ENCODE data around the gene ORMDL3.

DNA sequence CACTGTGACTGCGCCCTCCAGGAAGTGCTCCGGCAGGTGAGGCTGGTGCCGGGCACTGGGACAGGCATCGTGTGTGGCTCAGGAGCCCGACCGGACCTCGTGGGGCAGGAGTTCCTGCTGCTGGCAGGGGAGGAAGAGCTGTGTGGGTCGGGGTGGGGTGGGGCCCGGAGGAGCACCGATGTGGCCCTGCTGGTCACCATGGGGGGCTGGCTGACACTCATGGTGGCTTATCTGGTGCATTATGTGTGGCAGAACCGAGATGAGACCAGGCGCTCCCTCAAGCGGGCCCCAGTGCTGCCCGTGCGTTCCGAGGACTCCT, 17.0 kb upstream of the ORMDL3 start:
- TF ChIP-seq, protein P1, sequence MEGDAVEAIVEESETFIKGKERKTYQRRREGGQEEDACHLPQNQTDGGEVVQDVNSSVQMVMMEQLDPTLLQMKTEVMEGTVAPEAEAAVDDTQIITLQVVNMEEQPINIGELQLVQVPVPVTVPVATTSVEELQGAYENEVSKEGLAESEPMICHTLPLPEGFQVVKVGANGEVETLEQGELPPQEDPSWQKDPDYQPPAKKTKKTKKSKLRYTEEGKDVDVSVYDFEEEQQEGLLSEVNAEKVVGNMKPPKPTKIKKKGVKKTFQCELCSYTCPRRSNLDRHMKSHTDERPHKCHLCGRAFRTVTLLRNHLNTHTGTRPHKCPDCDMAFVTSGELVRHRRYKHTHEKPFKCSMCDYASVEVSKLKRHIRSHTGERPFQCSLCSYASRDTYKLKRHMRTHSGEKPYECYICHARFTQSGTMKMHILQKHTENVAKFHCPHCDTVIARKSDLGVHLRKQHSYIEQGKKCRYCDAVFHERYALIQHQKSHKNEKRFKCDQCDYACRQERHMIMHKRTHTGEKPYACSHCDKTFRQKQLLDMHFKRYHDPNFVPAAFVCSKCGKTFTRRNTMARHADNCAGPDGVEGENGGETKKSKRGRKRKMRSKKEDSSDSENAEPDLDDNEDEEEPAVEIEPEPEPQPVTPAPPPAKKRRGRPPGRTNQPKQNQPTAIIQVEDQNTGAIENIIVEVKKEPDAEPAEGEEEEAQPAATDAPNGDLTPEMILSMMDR (IDR thresholded peaks at IDR 0.05): no peak
- TF ChIP-seq ETV6 (CRISPR knock-in tag; IDR thresholded peaks at IDR 0.05) (no peak), ZNF671 (CRISPR knock-in tag; IDR thresholded peaks at IDR 0.05) (no peak), JUN (CRISPR knock-in tag; IDR thresholded peaks at IDR 0.05) (no peak), MYBL2 (CRISPR knock-in tag; IDR thresholded peaks at IDR 0.05) (no peak), NFE2L1 (CRISPR knock-in tag; IDR thresholded peaks at IDR 0.05) (no peak), GTF2I (CRISPR knock-in tag; conservative IDR thresholded peaks at IDR 0.05) (no peak)
- TF ChIP-seq, protein P2, sequence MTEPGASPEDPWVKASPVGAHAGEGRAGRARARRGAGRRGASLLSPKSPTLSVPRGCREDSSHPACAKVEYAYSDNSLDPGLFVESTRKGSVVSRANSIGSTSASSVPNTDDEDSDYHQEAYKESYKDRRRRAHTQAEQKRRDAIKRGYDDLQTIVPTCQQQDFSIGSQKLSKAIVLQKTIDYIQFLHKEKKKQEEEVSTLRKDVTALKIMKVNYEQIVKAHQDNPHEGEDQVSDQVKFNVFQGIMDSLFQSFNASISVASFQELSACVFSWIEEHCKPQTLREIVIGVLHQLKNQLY (CRISPR knock-in tag; IDR thresholded peaks at IDR 0.05): no peak
- TF ChIP-seq, protein P3, sequence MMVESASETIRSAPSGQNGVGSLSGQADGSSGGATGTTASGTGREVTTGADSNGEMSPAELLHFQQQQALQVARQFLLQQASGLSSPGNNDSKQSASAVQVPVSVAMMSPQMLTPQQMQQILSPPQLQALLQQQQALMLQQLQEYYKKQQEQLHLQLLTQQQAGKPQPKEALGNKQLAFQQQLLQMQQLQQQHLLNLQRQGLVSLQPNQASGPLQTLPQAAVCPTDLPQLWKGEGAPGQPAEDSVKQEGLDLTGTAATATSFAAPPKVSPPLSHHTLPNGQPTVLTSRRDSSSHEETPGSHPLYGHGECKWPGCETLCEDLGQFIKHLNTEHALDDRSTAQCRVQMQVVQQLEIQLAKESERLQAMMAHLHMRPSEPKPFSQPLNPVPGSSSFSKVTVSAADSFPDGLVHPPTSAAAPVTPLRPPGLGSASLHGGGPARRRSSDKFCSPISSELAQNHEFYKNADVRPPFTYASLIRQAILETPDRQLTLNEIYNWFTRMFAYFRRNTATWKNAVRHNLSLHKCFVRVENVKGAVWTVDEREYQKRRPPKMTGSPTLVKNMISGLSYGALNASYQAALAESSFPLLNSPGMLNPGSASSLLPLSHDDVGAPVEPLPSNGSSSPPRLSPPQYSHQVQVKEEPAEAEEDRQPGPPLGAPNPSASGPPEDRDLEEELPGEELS (CRISPR knock-in tag; IDR thresholded peaks at IDR 0.05): no peak

Measured in WTC11 (cell line).